ENCODE results near the gene EMP1.

- TF ChIP-seq POLR2A (IDR thresholded peaks at IDR 0.05), result no peak
- TF ChIP-seq CTCF (IDR thresholded peaks at IDR 0.05 in 8 of 11, conservative IDR thresholded peaks at IDR 0.05 in 3 of 11), result peak in 5 of 11 experiments; percentile 14 to 41 (median 23)
Observed at GRCh38 chr12:13208533-13209435, 12.3 kb downstream of the EMP1 start.
